Suprapubic skin (tissue), 4 donors: ENCODE measurements around the gene HIVEP2.

ENCODE experiments used
- CTCF ChIP-seq, 2 donors: fragments of 200-600 bp in 1 of 2; fragments of 450-650 bp in 1 of 2; sonication (generic) in 1 of 2; IDR thresholded peaks; one replicate each; pipeline ENCODE4 v1.5.1; 2016 to 2019; ENCODE audit warnings: antibody characterized with exemption in 2 of 2, mild to moderate bottlenecking in 1 of 2, moderate library complexity in 1 of 2
- EP300 ChIP-seq: sonication (generic); formaldehyde crosslinking; IDR thresholded peaks from one replicate; pipeline ENCODE4 v1.6.1; 2017; ENCODE audit warnings: antibody characterized with exemption
- POLR2A ChIP-seq, 2 donors: fragments of 450-650 bp; IDR thresholded peaks; one replicate each; pipeline ENCODE4 v1.6.1; 2017; ENCODE audit warnings: antibody characterized with exemption in 2 of 2, mild to moderate bottlenecking in 2 of 2, moderate library complexity in 2 of 2
- POLR2AphosphoS5 ChIP-seq, 3 donors: sonication (generic); formaldehyde crosslinking; IDR thresholded peaks; one replicate each; pipeline ENCODE4 v1.6.1; 2017; ENCODE audit warnings: antibody characterized with exemption in 3 of 3

GRCh38 chr6:142784344-142784743 lies 160.6 kb downstream of the HIVEP2 start:
- TF ChIP-seq POLR2AphosphoS5 (IDR thresholded peaks at IDR 0.05) = no peak
- no peak for TF ChIP-seq CTCF (IDR thresholded peaks at IDR 0.05)
- TF ChIP-seq POLR2A (IDR thresholded peaks at IDR 0.05) = no peak
- no peak for TF ChIP-seq EP300
